ENCODE results near the gene GIMAP8.
"Not testable (repeated sequence)": the region's sequence is repeated elsewhere in the genome, so short reads cannot be mapped to it uniquely, and the experiment has no call there.

GIMAP8 gene

DNA sequence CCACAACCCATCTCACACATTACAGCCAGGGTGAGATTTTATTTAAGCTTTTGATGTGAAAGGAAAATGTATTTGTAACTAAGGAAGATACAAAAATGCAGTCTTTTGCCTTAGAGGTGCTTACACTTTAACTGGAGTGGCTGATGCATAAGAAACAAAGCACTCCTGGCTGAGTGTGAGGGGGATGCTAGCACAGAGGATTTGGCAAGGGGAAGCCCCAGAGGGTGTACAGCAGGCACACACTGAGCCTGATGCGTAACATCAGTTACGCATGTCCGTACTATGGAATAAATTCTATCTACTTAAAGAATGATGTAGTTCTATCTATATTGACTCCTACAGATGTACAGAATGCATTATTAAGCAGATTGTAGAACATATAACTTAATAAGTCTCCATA, 17.8 kb downstream of the GIMAP8 start:
- DNase-seq: no peak

GRCh38 chr7:150471886-150472285, 21.5 kb downstream of the GIMAP8 start:
- no peak for DNase-seq

DNA sequence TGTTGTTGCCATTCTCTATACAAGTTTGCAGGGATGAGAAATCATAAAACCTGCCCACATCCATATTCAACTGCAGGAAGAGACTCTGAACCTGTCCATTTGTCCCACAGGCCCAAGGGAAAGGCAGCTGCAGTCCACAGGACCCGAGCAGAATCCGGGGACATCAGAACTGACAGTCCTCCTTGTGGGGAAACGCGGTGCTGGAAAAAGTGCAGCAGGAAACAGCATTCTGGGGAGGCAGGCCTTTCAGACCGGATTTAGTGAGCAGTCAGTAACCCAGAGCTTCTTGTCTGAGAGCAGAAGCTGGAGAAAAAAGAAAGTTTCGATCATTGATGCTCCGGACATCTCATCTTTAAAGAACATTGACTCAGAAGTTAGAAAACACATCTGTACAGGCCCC, 23.5 kb downstream of the GIMAP8 start:
- no peak for DNase-seq

GRCh38 chr7:150476285-150476684, 25.9 kb downstream of the GIMAP8 start:
- no peak for DNase-seq

- peak; percentile 64 for DNase-seq
Observed at GRCh38 chr7:150476819-150477631, 26.6 kb downstream of the GIMAP8 start.

DNA sequence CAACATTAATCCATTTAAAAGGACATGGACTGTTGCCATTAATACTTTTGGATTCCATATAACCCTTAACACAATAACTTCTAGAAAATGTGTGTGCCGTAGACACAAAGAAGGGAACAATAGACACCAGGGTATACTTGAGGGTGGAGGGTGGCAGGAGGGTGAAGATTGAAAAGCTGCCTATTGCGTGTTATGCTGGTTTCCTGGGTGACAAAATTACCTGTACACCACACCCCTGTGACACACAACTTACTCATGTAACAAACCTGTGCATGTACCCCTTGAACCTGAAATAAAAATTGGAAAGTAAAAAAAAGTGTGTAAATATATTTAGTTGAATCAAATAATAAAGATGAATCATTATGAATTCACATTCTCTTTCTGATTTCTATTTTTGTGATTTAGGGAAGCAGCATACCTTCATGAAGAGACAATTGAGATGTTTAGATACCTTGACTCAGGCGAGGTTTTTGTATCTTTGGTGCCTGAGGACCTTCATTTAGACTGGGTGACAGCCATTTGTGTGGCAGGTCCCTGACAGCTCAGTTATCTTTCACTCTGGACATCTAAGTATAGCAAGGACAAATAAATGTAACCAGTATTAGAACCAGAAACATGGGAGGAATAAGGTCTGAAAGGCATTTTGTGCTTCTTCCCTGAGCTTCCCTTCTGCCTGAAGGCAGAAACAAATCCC, 28.7 kb downstream of the GIMAP8 start:
- DNase-seq: no peak

DNA sequence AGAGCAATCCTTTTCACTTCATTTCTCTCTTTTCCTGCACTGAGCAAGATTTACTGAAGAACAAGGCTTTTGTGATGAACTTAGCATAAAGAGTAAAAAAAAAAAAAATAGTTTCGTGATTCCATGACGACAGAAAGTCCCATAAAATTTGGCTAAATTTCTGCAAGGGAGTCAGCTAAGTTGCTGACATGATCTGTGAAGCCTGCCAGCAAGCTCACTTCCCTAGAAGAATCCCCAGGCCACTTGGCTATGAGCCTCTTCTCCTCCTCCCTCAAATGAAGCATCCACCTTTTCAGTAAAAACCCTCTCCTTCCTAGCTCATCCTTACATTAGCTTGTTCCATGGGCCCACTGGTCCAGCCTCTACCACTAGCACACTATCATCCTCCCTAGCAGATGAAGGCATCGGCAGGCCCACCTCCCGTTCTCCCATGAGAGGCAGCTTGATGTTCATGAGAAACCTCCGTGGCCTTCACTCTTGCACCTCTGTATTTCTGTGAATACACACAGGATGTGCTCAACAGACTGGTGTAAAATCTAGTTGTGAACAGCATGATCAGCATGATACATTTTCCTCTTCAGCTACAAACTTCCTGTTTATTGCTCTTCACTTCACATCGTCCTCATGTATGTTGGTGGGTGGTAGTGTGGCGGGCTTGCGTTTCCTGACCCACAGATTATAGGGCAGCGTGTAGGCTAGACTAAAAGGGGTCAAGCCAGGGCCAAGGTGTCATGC, 30.9 kb downstream of the GIMAP8 start:
- DNase-seq: no peak

GRCh38 chr7:150481922-150482321, 31.5 kb downstream of the GIMAP8 start:
- no peak for DNase-seq

GRCh38 chr7:150483514-150483913, 33.1 kb downstream of the GIMAP8 start:
- DNase-seq: not testable (repeated sequence)

DNA sequence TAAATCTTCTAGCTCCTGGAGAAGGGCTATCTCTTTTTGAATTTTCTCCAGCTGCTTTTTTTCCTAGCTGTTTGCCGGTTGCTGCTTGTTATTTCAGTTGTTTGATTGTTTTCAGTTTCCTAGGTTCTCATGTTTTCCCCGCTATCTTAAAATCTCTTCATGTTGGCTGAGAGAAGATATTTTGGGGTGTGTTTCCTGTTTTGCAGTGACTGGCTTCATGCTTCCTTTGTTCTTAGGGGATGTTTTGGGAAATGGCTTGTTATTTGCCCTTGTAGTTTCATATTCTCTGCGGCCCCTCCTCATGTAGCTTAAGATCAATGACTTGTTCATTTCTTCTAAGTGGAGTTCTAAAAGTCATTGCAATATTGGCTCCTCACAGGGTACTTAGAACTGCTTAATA, 33.6 kb downstream of the GIMAP8 start:
- not testable (repeated sequence) for DNase-seq

DNA sequence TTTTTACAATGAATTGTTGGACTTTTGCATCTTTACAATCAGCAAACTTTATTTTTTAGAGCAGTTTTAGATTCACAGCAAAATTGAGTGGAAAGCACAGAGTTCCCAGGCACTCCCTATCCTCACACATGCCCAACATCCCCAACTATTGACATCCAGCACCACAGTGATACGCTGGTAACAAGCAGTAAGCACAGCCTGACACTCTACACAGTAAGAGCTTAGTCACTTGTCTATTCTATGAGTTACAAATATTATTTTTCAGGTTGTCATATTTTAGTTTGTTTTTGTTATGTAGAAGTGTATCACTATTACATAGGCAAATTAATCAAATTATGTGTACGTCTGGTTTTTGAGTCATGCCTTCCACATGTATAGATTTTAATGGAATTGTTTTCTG, 37.2 kb downstream of the GIMAP8 start:
- no peak for DNase-seq

GRCh38 chr7:150489782-150490181, 39.4 kb downstream of the GIMAP8 start:
- DNase-seq: no peak

DNA sequence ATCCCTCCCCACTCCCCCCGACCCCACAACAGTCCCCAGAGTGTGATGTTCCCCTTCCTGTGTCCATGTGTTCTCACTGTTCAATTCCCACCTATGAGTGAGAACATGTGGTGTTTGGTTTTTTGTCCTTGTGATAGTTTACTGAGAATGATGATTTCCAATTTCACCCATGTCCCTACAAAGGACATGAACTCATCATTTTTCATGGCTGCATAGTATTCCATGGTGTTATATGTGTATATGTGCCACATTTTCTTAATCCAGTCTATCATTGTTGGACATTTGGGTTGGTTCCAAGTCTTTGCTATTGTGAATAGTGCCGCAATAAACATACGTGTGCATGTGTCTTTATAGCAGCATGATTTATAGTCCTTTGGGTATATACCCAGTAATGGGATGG, 43.0 kb downstream of the GIMAP8 start:
- DNase-seq: not testable (repeated sequence)

GRCh38 chr7:150502519-150502918, 52.1 kb downstream of the GIMAP8 start:
- DNase-seq: no peak

DNA sequence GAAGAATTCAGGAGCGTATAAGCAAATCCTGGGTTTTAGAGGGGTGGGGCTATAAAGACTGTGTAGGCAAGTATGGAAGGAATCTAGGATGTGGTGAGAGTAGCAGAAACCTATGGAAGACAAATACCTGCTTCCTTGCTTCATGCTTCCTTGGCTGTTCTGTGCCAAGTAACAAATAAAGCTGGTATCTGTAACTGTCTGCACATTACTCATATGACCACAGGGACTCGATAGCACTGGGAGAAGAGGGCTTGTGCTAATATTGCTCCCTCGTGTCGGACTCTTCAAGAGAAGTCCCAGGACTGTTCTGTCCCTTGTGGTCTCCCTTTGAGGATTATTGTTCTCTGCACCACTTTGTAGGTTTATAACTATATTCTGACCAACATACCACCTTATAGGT, 52.7 kb downstream of the GIMAP8 start:
- no peak for DNase-seq

DNA sequence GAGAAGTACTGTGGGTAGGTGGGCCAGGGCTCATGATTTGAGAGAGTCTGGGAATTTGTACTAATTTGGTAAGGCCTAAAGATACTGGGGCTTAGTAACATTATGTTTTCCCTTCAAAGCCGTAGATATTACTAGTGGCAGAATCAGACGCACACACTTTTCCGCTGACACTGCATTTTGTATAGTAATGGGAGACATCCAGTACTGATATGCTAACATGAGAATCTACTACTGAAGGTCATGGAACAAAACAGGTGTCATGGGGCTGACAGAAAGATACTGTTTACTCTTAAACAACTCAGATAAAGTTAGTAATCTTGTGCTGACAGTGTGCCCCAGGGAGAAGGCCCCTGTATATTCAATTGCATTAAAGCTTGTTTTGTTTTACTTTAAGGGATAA, 53.2 kb downstream of the GIMAP8 start:
- peak; percentile 48 for DNase-seq

- DNase-seq: no peak
Observed at GRCh38 chr7:150507947-150508602, 57.6 kb downstream of the GIMAP8 start.

GRCh38 chr7:150511048-150511447, 60.6 kb downstream of the GIMAP8 start:
- DNase-seq: no peak

DNA sequence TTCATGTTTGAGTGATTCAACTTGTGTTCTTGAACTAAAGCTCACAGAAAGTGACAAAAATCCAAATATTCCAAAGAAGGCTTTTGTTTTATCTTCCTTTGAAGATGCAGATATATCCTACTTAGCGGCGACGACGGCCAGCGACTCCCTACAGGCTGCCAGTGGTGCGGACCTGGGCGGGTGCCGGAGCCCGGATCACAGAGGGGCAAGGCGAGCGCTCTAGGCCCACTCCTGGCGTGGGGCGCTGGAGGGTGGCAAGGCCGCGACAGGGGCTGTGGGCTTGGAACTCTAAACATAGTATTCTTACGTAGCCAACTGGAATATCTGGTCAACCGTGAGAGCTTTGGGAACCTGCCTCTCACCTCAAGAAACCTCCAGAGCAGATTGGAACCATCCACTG, 63.3 kb downstream of the GIMAP8 start:
- DNase-seq: no peak

DNA sequence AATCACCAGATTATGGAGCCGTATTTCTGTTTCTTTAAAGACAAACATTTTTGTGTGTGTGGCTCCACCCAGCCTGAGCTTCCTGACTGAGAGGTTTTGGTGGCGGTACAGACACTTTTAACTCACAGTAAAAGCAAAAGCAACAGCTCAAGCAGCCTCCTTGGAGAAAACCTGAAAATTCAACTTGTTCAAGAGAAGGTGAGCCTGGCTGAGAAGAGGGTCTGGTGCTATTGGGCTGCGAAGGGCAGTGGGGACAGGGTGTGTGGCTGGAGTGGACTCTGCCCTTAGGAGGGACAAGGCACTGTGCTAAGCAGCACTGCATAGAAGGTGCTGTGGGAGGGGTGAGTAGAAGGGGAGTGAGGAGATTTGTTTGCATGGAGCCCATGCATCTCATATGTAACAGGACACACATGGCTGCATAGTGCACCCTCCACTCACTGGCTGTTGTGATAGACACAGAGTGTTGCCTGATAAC, 64.4 kb downstream of the GIMAP8 start, which contains the start of gene GIMAP7:
TSS of gene GIMAP7 (plus strand) at position 125 of the 475 bp plus-strand sequence. CDS start 5,103 bp downstream, outside the sequence.
- DNase-seq: peak; percentile 66

GRCh38 chr7:150515248-150516147, 65.1 kb downstream of the GIMAP8 start:
- no peak for DNase-seq
